ENCODE data around the gene MYO3B.

GRCh38 chr2:170517538-170517937, 339.6 kb downstream of the MYO3B start:
- TF ChIP-seq CTCF (IDR thresholded peaks at IDR 0.05) (no peak), ZMAT4 (CRISPR knock-in tag; IDR thresholded peaks at IDR 0.05) (no peak), CBFB (CRISPR knock-in tag; IDR thresholded peaks at IDR 0.05; ENCODE audit: low read depth) (no peak), NR2C2 (CRISPR knock-in tag; IDR thresholded peaks at IDR 0.05) (no peak), ZNF138 (CRISPR knock-in tag; conservative IDR thresholded peaks at IDR 0.05) (no peak), FOXP4 (CRISPR knock-in tag; IDR thresholded peaks at IDR 0.05) (no peak), CREB1 (CRISPR knock-in tag; IDR thresholded peaks at IDR 0.05) (no peak), ZNF263 (CRISPR knock-in tag; IDR thresholded peaks at IDR 0.05; ENCODE audit: low read depth) (no peak), ZNF423 (CRISPR knock-in tag; IDR thresholded peaks at IDR 0.05) (no peak), NFYB (CRISPR knock-in tag; conservative IDR thresholded peaks at IDR 0.05; ENCODE audit: low read depth) (no peak), CREM (CRISPR knock-in tag; IDR thresholded peaks at IDR 0.05) (no peak), ATF2 (CRISPR knock-in tag; IDR thresholded peaks at IDR 0.05; ENCODE audit: borderline replicate concordance, low read depth) (no peak)

Measured in WTC11 (cell line).